SH-SY5Y (cell line): Measurements from ENCODE around the gene CDH16.

ENCODE experiments used
- GATA2 ChIP-seq: IDR thresholded peaks from 2 replicates; pipeline ENCODE4 v1.6.1; 2011; ENCODE audit warnings: mild to moderate bottlenecking, low read depth, low read length
- GATA3 ChIP-seq: IDR thresholded peaks from 2 replicates; pipeline ENCODE4 v1.6.1; 2011; ENCODE audit warnings: low read depth, mild to moderate bottlenecking, low read length, moderate library complexity

- TF ChIP-seq GATA2 (no peak), GATA3 (no peak)
These were observed 17.8 kb downstream of the CDH16 start for GRCh38 chr16:66900721-66901441.
